Stimulated activated CD8-positive, alpha-beta memory T cell treated with anti-CD3 and anti-CD28 coated beads, Interleukin-7, amount 100 ng/mL, for 4 hours (primary cell): ENCODE results near the gene UBE4B.

Experiments
- DNase-seq, 2 donors: peaks; one replicate each; pipeline ENCODE4 v3.0.0-alpha.2; 2020; ENCODE audit warnings: low read depth in 2 of 2

The UBE4B gene

GRCh38 chr1:10114746-10115145 is 82.0 kb downstream of the UBE4B start:
- no peak for DNase-seq

DNA sequence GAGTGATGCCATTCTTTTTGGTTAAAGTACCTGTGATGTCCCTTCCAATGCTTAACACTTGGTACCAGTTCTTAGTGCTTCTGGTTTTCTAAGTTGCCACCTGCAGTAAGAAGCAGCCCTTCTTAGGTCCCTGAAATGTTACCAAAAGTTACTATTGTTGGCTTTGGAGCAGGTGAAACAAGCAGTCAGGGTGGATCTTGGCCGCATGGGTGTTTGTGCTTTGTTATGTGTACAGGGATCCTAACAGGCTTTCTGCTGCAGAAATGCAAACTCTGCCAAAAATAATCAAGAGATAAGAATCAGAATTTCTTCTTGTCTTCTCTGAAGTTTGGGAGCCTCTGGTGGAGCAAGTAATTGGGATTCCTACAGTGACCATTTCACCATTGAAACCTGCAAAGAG is 84.4 kb downstream of the UBE4B start:
- no peak for DNase-seq

DNA sequence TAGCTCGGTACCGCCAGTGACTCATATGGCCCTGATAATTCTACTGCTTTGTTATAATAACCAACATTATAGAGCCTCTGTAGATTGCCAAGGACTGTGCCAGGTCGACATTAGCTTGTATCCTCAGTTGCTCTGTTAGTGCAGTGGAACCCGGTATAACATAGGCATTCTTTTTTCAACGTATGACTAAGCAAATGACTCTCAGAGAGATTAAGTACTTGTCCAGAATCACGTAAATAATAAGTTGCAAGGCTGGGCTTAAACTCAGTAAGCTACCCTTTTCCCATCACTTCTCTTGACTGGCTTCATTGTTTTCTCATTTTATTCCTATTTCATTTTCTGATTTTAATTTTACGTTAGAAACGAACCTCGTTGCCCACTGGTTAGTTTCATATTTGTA is 85.1 kb downstream of the UBE4B start:
- no peak for DNase-seq

DNA sequence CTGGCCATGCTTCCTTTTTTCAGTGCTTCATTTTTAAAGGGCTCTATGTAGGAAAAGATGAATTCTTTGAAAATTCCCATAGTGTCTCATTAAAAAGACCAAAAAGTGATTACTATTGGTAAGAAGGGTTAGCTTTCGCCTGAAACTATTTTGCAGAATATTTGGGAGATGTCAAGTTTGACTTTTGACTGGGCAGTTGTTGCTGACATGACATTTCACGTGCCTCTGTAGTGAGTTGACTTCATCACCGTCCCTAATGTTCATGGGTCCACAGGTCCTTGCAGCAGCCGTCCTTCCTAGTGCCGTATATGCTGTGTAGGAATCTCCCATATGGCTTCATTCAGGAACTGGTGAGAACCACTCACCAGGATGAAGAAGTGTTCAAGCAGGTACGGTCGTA is 88.9 kb downstream of the UBE4B start:
- DNase-seq = no peak

DNA sequence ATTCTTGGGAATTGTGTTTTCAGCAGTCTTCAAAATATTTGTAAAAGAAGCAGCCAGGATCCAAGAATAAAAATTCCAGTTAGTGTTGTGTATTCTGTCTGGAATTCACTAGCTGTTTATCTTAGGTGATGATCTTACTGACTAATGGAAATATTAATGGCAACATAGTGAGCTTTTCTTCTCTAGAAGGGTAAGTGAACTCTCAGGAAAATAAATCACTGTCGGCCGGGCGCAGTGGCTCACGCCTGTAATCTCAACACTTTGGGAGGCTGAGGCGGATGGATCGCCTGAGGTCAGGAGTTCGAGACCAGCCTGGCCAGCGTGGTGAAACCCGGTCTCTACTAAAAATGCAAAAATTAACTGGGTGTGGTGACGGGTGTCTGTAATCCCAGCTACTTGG is 90.2 kb downstream of the UBE4B start:
- DNase-seq = no peak

- DNase-seq = no peak
Measured at GRCh38 chr1:10128101-10128765, 95.5 kb downstream of the UBE4B start.

DNA sequence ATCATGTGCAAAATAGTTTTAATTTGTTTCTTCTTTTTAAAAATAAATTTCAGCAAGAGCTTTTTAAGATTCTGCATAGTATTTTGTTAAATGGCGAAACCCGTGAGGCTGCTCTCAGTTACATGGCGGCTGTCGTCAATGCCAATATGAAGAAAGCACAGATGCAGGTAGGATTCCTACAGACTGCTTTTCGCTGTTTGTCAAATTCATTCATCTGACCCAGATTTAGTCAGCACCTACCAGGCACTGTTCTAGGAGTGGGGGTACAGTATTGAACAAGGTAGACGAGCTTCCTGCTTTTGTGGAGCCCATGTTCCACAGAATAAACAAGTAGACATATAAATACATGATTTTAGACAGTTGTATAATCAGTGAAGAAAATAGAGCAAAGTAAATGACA is 99.6 kb downstream of the UBE4B start:
- no peak for DNase-seq

- no peak for DNase-seq
Measured at GRCh38 chr1:10132852-10133251, 100.1 kb downstream of the UBE4B start.

DNA sequence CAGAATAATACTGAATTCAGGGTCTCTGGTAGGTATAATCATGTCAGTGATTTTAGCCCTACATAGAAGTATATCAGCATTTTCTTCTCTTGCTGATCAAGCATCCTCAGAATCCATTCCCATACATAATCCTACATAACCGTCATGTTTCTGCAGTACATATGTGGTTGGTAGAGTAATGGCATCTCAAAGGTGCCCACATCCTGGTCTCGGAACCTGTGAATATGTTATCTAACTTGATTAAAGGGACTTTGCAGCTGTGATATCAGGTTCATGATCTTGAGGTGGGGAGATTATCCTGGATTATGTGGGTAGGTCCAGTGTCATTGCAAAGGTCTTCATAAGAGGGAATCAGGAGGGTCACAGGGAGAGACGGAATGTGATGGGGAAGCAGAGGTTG is 108.2 kb downstream of the UBE4B start:
- no peak for DNase-seq

DNA sequence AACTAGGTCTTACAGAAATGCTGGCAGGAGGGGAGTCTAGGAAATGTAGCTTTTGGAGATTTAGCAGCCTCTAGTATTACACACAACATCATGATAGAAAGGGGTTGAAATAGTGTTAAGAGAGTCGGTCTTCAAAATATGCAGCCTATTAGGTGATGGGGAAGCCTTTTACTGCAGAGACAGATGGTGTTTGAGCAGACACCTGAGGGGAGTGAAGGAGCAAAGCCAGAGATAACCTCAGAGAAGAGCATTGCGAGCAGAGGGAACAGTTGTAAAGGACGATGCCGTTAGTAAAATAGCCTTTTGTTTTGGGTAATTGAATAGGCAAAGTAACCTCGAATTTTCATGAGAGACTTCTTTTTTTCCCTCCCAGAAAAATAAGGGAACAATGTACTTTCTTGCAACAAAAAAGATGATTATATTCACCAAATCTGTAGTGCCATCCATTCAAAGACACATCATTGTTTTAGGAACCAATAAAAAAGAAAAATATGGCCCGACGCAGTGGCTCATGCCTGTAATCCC is 111.3 kb downstream of the UBE4B start:
- DNase-seq = no peak

DNA sequence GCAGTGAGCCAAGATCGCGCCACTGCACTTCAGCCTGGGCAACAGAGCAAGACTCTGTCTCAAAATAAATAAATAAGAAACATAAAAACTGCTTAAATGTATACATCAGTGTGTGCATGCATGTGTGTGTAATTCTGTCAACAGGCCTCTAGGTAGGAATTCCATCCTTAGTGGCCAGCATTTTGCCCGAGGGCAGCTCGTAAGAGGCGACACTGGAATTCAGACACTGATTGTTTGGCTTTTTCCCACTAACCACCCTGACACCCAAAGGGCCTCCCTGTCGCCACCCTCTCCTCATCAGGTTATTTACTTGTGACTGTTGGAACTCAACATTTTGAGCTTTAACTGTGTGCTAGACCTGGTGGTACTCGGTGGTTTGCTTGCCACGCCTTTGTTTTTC is 113.6 kb downstream of the UBE4B start:
- DNase-seq = no peak

GRCh38 chr1:10149231-10149630 is 116.5 kb downstream of the UBE4B start:
- no peak for DNase-seq

GRCh38 chr1:10152709-10153284 is 120.0 kb downstream of the UBE4B start:
- DNase-seq = no peak

DNA sequence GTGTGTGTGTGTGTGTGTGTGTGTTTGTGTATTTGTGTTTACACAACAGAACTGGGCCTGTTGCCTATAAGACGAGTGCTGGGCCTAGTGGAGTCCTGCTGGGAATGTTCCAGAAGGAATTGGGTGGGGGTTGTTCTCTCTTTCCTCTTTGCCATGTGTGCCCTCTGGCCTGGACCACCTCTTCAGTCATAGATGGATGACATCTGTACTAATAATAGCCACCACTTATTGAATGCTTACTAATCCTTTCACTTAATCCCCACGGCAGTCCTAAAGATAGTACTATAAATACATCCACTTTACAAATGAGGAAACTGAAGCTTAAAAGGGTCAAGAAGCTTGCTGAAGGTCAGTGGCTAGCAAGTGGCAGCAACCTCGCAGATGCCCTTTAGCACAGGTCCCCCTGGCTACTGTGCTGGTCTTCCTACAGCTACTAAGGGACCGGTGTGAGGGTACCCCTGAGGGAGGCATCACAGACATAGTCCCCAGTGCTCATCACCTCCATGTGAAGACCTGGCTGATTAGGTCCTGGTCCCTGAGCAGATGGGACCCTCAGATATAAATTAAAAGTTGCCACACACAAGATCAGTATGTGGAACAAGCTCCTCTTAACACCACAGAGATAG is 122.4 kb downstream of the UBE4B start:
- DNase-seq = no peak

DNA sequence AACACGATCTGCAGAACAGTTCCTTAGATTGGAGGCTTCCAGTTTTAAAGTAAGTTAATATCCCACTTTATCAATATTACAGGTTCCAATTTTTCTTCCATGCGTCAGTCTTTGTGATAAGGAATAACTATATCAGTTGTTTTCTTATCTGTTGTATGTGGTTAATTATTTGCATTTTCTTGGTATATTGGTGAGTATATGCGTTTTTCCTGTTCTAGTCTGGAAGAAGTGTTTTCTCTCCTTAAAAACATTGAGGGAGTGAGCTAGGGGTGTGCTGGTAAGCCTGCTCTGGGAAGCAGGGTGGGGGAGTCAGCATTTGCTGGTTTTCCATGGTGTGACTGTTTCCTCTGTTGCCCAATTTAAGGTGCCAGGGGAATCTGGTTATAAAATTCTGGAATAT is 127.4 kb downstream of the UBE4B start:
- DNase-seq = no peak

- DNase-seq = no peak
Measured at GRCh38 chr1:10160907-10161490, 128.2 kb downstream of the UBE4B start.

DNA sequence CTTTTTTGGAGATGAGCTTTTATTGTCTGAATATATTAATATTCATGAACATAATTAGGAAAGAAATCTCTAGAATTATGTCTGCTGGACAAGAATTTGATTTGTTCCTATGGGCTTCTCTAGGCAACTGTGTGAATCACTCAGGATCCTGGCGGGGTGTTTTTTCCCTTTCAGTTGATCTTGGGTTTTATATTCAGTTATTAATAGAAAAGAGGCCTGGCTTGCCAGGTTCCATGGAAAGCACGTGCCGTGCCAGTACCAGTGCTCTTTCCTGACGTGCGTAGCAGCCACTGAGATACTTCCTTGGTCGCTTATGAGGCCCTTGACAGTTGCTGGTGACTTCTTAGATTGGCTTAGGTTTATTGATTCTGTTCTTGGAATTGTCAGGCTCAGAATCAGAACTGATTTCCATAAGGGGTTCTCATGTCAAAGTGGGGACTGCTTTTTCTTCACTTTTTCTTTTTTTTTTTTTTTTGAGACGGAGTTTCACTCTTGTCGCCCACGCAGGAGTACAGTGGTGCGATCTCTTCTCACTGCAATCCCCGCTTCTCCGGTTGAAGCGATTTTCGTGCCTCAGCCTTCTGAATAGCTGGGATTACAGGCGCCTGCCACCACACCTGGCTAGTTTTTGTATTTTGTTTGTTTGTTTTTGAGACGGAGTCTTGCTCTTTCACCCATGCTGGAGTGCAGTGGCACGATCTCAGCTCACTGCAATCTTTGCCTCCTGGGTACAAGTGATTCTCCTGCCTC is 129.0 kb downstream of the UBE4B start:
- DNase-seq = no peak

DNA sequence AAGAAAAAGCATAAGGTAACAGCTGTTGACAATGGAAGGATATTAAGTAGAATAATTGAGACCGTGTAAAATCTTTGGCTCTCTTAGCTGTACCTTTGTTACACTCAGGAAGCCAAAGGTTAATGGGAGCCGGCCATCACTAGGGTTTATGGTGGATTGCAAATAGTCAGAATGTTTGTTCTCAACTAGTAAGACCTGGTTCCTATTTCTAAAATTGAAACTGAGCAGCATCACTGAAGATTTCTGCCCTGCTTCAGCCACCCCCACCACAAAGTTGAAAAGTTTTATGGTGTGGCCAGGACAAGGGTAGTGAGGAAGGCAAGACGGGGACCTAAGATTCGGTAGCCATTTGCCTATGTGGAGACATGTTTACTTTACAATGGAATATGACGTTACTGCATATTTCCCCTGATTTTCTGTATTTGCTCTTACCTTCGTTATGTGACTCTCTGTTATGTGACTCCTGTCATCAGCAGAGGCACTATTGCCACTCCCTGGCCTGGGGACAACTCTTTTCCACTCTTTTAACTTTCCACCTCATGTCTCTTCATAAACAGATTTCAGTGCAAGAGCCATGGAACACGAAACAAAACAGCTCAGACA is 136.3 kb downstream of the UBE4B start:
- DNase-seq = no peak

DNA sequence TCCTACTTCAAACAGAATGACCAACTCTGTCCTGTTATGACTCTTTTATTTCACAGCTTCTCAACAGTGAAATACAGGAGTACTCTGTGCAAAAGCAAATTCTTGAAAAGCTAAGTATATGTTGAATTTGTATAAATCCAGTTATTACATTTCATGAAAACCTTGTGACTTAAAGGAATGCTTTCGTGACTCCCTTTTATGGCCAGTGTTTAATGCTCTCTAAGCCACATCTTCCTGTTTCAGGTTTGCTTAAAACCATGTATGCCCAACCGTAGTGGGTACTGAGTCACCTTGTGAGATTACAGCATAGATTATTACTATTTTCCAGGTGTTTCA is 137.4 kb downstream of the UBE4B start:
- no peak for DNase-seq

- DNase-seq = no peak
Measured at GRCh38 chr1:10171105-10171767, 138.5 kb downstream of the UBE4B start.

- DNase-seq = no peak
Measured at GRCh38 chr1:10171995-10172669, 139.4 kb downstream of the UBE4B start.
